Measurements from ENCODE around the gene RNF112.
A peak's percentile ranks its signal among the peaks of the same experiment; 100 is the strongest.
"Not testable (repeated sequence)": the region's sequence is repeated elsewhere in the genome, so short reads cannot be mapped to it uniquely, and the experiment has no call there.

RNF112 gene

DNA sequence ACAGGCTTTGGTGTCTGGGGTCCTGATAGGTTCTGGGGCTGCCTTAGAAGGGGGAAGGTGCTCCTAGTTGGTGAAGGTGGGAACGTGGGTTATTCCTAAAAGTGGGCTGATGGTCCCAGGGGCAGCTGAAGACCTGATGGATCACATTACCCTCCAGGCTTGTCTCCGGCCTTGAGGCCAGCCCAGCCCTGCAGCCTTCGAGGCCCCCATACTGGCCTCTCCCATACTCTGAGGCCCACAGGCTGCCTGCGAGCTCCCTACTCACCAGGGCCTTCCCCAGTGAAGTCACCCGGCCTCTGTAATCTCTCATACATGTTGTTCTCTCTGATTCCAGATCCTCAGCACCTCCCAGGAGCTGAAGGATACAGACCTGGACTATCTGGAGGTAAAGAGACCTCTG, 2.7 kb downstream of the RNF112 start:
- DNase-seq = no peak

DNA sequence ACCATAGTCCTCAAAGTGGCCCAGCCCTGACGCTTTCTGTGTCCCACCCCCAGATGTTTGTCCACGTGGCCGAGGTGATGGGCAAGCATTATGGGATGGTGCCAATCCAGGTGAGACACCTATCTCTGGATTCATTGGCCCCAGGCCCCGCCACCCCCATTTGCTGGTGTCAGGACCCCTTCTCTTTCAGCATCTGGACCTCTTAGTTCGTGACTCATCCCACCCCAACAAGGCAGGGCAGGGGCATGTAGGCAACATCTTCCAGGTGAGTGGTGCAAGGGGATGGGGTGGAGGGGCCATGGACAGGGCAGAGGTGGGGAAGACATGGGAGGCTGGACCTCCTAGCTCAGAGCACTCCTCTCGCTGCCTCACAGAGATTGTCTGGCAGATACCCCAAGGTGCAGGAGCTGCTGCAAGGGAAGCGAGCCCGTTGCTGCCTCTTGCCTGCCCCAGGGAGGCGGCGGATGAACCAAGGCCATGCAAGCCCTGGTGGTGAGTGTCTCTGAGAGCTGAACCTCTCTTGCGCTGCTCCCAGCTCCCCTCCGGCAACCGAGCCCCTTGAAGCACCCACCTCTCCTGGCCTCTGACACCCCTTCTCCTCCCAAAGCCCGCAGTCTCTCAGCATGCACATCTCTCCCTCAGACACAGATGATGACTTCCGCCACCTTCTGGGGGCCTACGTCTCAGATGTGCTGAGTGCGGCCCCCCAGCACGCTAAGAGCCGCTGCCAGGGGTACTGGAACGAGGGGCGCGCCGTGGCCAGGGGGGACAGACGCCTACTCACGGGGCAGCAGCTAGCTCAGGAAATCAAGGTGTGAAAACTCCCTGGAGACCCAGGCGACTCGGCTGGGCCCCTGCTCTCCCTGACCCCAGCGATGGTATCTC, 3.6 kb downstream of the RNF112 start:
- DNase-seq = no peak

DNA sequence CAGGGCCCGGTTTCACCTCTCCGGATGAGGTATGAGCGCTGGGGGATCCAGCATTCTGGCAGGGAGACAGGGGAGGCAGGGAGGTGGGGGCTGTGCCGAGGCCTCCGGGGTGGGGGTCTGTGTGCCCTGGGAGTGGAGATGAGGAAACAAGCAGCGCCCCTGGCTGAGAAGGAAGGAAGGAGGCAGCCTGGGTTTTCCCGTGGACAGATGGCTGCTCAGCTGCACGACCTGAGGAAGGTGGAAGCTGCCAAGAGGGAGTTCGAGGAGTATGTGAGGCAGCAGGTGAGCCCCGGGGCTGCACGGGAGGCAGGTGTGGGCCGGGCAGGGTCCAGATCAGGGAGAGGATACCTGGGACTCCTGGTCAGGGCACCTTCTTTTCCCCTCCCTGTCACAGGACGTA, 4.3 kb downstream of the RNF112 start:
- DNase-seq = no peak

DNA sequence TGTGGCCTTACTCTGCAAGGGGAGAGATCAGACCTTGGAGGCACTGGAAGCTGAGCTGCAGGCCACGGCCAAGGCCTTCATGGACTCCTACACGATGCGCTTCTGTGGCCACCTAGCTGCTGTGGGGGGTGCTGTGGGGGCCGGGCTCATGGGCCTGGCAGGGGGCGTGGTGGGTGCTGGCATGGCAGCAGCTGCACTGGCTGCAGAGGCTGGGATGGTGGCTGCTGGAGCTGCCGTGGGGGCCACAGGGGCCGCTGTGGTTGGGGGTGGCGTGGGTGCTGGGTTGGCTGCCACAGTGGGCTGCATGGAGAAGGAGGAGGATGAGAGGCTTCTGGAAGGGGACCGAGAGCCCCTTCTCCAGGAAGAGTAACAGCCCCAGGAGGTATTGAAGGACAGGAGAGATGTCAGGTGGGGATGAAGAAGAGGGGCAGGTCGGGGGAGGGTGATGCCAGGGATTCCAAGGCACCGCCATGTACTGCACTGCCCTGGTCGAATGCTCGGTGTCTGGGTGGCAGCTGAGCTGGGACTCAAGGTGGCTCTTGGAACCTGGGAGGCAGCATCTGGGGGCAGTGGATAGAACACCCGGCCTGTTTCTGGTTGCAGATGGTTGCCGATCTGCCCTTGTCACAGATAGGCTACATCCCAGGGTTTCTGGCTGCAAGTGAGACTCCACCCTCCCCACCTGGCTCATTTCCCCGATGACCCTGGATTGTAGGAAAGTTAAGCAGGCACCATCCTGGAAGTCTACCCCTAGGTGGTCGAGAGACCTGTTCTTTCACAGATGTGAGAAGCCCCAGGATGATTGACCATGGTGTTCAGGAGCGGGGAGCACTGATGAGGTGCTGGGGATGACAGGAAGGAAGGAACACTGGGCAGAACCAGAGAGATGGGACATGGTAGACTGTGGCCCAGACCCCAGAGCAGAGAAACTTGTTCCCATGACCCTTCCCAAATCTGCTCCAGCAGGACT, 5.1 kb downstream of the RNF112 start:
- no peak for DNase-seq

DNA sequence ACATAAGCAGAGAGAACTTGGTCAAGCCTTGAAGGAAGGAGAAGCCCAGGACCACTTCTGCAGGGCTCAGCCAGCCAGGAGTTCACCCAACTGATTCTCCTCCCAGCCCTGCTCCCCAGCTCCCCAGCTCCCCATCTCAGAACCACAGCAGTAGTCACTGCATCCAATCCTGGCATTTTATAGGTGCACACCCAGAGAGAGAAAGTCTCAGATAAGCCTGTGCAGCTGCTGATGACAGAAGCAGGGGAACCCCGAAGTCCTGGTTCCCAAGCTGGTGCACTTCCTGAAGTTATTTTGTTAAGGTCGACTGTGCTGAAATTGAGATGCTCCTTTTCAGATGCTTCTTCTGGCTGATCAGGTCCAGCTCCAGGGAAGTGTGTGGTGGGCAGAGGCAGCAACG, 6.6 kb downstream of the RNF112 start:
- DNase-seq = peak in 2 of 4 experiments; percentile 19 to 33

DNA sequence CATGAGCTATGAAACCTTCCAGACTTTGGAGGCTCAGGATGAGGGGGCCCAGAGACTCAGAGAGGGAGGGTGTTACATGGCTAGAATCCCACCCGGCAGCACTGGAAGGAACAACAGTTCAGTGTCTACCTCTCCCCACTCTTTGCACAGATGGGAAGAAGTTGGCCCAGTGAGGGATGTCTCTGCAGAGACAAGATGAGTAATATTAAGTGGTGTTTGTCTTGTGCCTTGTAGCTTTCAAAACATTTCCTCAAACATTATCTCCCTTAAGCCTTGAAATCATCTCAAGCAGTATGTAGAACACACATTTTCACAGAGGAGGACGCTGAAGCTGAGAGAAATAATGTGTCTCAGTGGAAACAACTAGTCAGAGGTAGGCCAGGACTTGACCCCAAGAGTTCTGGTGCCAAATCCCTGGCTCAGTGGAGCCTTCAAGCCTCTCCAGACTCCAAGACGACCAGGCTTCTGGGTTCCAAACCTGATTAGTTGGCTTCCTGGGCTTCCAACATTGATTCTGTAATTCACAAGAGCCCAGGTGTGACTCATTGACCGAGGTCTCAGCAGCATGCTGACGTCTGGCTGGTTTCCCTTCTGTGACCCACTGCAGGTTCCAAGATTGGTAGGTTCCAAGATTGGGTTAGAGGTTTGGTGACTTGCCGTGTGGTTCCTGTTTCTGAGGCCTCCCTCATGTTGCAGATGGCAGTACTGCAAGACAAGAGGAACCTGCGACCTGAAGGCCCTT, 7.4 kb downstream of the RNF112 start:
- peak; percentile 42 to 71 (median 69) for DNase-seq

DNA sequence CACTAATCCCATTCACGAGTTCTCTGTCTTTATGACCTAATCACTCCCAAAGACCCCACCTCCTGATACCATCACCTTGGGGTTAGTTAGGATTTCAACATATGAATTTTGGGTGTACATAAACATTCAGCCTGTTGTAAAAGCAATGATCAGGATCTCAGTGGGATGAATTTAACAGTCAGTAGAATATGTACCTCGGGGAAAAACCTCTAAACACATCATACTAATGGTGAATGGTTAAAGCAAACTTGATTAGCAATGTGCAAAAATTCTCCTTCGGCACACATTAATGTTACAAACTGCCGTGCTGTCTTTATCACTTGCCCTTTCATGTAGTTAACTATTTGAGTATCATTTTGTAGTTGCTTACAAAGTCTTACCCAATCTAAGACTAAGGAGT, 10.2 kb downstream of the RNF112 start:
- no peak for DNase-seq

DNA sequence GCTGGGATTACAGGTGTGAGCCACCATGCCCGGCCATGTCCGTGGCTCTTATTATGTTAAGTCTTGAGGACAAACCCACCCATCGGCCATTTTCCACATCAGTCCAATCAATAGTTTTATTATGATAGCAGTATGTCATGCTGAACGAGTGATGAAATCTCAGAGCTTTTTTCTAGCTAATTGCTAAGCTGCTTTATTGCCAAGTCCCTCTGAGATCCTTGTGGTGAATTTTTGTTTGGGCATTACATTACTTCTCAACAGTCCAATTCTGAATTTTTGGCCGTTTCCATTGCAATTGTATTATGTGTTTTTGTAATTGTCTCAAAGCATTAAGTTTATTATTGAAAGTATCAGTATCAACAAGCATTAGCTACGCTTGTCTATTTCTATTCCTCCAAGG, 10.9 kb downstream of the RNF112 start:
- no peak for DNase-seq

DNA sequence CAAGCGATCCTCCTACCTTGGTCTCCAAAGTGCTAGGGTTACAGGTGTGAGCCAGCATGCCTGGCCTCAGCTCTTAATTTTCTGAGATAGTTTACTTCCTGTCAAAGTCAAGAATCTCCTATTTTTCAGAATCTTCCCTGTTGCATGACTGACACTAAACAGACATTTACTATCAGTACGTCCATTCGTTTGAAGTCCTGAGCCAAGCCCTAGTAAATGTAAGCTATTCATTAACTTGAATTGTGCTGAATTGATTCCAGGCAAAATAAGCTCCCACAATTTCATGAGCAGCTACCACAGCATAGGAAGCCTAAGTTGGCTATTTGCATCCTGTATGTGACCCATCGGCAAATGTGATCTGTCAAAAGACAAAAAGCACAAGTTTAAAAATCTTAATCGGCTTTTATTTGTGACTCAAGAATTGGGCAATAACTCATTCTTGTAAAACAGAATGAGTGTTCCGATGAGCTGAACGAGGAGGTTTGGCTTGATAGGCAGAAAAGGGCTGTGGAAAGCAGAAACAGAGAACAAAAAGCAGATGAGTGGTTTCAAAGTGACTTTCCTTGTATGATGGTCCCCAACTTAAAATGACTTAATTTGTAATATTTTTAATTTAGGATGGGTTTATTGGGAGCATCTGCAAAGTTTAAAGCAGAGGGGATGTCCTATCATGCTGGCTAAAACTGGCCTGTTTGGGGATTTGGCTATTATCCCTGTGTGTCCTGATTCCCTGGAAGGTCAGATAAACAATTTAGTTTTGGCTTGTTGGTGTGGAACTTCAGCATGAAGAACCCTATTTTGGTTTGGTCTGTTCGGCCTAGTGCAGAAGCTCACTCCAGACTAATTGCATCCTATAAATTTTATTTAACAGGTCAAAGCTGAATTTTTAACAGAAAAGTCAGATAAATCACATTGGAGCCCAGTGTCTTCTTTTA, 14.2 kb downstream of the RNF112 start:
- DNase-seq = peak in 1 of 4 experiments; percentile 26

DNA sequence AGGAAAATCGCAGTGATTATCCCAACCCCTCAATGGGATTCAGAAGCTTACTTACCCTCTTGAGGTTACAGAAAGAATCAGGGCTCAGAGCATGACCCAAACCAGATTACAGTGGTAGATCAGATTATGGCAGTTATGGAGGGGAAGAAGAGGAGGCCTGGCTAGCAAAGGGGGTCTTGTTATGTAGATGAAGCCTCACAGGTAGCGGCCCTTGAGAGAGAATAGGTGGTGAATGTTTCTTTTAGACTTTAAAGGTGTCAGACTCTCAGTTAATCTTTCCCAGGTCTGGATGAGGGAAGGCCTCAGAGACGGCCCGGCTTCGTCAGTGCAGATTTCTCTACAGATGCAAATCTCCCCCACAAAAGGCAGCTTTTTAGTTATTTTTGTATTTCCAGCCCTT, 15.6 kb downstream of the RNF112 start:
- no peak for DNase-seq

DNA sequence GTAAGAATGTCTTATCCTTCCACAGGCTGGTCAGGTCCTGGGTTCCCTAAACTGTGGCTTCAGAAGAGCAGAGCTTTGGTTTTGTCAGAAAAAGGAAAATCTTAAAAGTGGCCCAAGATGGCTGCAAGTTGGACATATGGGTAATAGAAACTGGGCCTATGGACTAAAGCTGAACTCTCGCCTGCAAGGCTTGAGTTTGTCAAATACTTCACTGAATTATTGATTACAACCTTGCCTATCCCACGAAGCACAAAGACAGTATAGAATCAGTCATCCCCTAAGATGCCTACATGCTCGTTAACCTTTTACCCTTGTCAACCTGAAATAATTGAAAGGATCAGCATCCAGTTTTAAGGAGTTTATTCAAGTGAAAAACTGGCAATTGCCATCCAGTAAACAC, 20.7 kb downstream of the RNF112 start:
- DNase-seq = no peak

DNA sequence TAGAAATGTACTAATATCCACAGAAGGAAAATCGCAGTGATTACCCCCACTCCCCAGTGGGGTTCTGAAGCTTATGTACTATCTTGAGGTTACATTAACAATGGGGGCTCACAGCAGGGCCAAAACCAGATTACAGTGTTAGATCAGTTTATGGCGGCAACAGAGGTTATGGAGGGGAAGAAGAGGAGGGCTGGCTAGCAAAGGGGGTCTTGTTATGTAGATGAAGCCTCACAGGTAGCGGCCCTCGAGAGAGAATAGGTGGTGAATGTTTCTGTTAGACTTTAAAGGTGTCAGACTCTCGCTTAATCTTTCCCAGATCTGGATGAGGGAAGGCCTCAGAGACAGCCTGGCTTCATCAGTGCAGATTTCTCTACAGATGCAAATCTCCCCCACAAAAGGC, 22.2 kb downstream of the RNF112 start:
- no peak for DNase-seq

DNA sequence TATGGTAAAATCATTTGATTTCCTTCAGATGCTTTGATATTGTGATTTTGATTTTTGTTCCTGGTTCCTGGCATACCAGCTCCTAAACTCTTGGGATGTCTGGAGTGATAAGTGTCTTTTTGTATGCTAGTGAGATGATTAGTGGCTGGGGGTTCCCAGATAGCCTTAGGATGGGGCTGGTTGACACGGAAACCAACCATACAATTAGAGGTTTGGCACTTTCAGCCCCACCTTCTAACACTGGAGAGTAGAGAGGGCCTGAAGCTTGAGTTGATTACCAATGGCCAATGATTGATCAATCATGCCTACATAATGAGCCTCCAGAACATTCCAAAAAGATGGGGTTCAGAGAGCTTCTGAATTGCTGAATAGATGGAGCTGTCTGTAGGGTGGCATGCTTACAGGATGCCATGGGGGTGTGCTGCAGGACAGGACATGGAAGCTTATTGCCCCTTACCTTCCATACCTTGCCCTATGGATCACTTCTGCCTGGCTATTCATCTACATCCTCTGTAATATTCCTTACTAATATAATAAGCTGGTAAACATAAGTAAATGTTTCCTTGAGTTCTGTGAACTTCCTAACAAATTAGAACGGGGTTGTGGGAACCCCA, 22.8 kb downstream of the RNF112 start:
- DNase-seq = no peak

DNA sequence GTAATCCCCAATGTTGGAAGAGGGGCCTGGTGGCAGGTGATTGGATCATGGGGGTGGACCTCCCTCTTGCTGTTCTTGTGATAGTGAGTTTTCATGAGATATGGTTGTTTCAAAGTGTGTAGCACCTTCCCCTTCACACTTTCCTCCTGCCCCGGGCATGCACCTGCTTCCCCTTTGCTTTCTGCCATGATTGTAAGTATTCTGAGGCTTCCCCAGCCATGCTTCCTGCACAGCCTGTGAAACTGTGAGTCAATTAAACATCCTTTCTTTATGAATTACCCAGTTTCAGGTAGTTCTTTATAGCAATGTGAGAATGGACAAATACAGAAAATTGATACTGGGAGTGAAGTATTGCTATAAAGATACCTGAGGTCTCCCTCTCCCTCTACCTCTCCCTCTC, 29.4 kb downstream of the RNF112 start:
- no peak for DNase-seq

DNA sequence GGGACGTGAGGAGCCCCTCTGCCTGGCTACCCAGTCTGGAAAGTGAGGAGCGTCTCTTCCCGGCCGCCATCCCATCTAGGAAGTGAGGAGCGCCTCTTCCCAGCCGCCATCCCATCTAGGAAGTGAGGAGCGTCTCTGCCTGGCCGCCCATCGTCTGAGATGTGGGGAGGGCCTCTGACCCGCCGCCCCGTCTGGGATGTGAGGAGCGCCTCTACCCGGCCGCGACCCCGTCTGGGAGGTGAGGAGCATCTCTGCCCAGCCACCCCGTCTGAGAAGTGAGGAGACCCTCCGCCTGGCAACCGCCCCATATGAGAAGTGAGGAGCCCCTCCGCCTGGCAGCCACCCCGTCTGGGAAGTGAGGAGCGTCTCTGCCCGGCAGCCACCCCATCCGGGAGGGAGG, 30.3 kb downstream of the RNF112 start:
- DNase-seq = not testable (repeated sequence)

DNA sequence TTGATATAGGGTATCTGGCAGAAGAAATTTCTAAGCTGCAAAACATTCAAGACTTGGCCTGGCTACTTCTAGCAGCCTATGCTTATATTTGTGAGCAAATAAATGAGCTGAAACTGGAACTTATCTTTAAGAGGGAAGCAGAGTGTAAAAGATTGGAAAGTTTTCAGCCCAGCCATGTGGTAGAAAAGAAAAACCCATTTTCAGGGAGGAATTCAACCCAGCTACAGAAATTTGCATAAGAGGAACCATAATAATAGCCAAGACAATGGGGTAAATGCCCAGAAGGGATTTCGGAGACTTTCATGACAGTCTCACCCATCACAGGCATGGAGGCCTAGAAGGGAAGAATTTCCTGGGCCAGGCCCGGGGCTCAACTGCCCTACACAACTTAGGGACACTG, 31.7 kb downstream of the RNF112 start:
- DNase-seq = no peak

DNA sequence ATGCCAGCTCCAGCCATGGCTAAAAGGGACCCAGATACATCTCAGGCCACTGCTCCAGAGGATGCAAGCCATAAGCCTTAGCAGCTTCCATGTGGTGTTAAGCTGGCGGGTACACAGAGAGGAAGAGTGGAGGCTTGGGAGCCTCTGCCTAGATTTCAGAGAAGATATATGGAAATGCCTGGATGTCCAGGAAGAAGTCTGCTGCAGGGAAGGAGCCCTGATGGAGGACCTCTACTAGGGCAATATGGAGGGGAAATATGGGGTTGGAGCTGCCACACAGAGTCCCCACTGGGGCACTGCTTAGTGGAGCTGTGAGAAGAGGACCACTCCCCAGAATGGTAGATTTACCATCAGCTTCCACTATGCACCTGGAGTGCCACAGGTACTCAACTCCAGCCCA, 32.1 kb downstream of the RNF112 start:
- DNase-seq = no peak

DNA sequence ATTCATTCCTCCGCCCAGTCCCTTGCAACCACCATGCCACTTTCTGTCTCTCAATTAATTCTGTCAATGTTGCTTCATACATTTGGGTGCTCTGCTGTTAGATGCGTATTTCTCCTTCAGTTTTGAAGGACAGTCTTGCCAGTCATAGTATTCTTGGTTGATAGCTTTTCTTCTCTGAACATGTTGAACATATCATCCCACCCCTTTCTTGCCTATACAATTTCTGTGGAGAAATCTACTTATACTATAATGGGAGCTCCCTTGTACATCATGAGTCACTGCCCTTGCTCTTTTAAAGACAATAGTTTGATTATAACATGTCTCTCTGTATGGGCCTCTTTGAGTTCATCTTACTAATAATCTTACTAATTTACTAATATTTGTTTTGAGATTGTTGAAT, 34.1 kb downstream of the RNF112 start:
- no peak for DNase-seq

DNA sequence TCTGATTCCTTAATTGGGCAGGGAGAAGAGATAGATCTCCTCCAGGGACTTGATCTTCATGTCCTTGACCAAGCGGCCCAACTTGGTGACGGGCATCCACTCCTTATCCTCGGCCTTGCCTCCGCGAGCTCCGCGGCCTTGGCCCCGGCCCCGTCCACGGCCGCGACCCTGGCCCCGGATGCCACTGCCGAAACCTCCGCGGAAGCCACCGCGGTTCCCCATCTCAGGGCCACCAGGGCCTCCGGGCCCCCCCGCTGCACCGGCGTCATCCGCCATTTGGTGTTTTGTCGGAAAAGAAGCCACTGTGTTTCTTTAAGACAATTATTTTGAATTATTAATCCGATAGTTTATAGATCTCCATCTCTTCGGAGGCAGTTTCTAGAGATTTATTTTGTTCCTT, 35.5 kb downstream of the RNF112 start:
- not testable (repeated sequence) for DNase-seq

DNA sequence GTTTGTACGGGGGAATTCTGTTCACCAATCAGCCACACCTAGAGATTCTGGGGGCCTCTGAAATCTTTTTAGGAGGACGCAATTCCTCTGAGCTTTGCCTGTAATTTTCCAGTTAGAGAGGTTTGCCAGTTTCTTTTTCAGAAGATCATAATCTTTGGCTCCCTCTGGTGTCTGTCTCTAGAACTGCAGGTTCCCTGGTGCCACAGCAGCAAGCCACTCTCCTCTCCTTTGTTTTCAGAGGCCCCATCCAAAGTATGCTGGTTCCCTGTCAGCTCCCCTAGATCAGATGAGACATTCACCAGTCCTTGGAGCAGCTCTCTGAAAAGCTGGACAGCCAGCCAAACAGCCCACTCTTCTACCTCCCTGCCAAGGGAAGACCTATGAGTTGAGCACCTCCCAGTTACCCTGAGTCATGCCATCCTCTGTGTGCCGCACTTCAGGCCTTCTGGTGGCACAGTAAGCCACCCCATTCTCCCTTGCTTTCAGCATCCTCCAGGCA, 36.1 kb downstream of the RNF112 start:
- DNase-seq = peak; percentile 82 to 92 (median 86)

Data from suppressor macrophage (primary cell).